Prostate gland (tissue), 2 donors: Measurements from ENCODE around the gene BIRC3. TPM values are rescaled to one million over a fixed set of nuclear protein-coding genes. Genes with fewer than 3 reads are reported as not detected.

Source experiments
- DNase-seq: peaks from one replicate; pipeline ENCODE4 v3.0.0-alpha.2; 2019; ENCODE audit warnings: low spot score
- H3K27ac ChIP-seq, 2 donors: fragments of 200-600 bp; sonication (generic); 2 replicates each; pipeline ENCODE4 v1.5.1; 2017 to 2019
- H3K27me3 ChIP-seq: fragments of 200-600 bp; sonication (generic); replicated peaks from 2 replicates; pipeline ENCODE4 v1.5.1; 2019; ENCODE audit not compliant: insufficient read depth
- H3K36me3 ChIP-seq, 2 donors: fragments of 200-600 bp; sonication (generic); 1 replicate in 1 of 2; 2 replicates in 1 of 2; pipeline versions ENCODE4 v1.5.1 to v1.8.1; 2017 to 2019
- H3K4me1 ChIP-seq: fragments of 200-600 bp; sonication (generic); replicated peaks from 2 replicates; pipeline ENCODE4 v1.5.1; 2019
- H3K4me3 ChIP-seq, 2 donors: fragments of 200-600 bp; sonication (generic); 2 replicates each; pipeline ENCODE4 v1.5.1; 2017 to 2019
- H3K9me3 ChIP-seq: fragments of 200-600 bp; sonication (generic); 2 replicates; pipeline ENCODE4 v1.5.1; 2017
- CTCF ChIP-seq, 4 experiments: fragments of 200-600 bp in 2 of 4; fragments of 450-650 bp in 2 of 4; sonication (generic) in 2 of 4; IDR thresholded peaks; 1 replicate in 3 of 4; 2 replicates in 1 of 4; pipeline ENCODE4 v1.5.1; 2016 to 2019; ENCODE audit warnings: antibody characterized with exemption in 4 of 4, mild to moderate bottlenecking in 2 of 4, moderate library complexity in 2 of 4
- POLR2A ChIP-seq: fragments of 450-650 bp; IDR thresholded peaks from one replicate; pipeline ENCODE4 v1.6.1; 2016; ENCODE audit warnings: antibody characterized with exemption, mild to moderate bottlenecking
- POLR2AphosphoS5 ChIP-seq: sonication (generic); formaldehyde crosslinking; IDR thresholded peaks from one replicate; pipeline ENCODE4 v1.6.1; 2017; ENCODE audit warnings: antibody characterized with exemption
- WGBS: methylation state at CpG from one replicate; pipeline ENCODE4 v1.1.5; 2018; 5-methylcytosine and 5-hydroxymethylcytosine counted together
- intact Hi-C: fragments of 100-400 bp; cut with DNase I; formaldehyde crosslinking; loops from one replicate; pipeline ENCODE4 v1.14.2; 2022
- total RNA-seq, 2 donors: library from RNA; depleted of rRNA; stranded (reverse); fragments of >200 nt; gene quantifications; one replicate each; pipeline ENCODE4 v1.1.0, GENCODE V29; 2016

The BIRC3 gene
- total RNA-seq, 2 donors from 2014 or later: 5.2 to 9.2 TPM

GRCh38 chr11:102377891-102378290 lies 60.6 kb downstream of the BIRC3 start:
- no peaks in the 10 kb centered on the region for H3K27me3 ChIP-seq
- TF ChIP-seq CTCF (IDR thresholded peaks at IDR 0.05) (no peak), POLR2A (no peak), POLR2AphosphoS5 (no peak)
- intact Hi-C loops: no loop called here
- no peaks in the 10 kb centered on the region for H3K4me1 ChIP-seq
- 65% methylated on average over 2 of the region's 2 CpGs for WGBS
- no peak overlapping the region for H3K27ac ChIP-seq
- H3K9me3 ChIP-seq: no peaks in the 10 kb centered on the region
- no peaks in the 10 kb centered on the region for H3K36me3 ChIP-seq
- no peak overlapping the region for H3K4me3 ChIP-seq
- DNase-seq: no peak

- no peaks in the 10 kb centered on the region for H3K36me3 ChIP-seq
- no peaks in the 10 kb centered on the region for H3K9me3 ChIP-seq
- no peaks in the 10 kb centered on the region for H3K4me1 ChIP-seq
- intact Hi-C loops: no loop called here
- TF ChIP-seq POLR2AphosphoS5 (no peak), CTCF (IDR thresholded peaks at IDR 0.05) (no peak), POLR2A (no peak)
- H3K27ac ChIP-seq: no peak overlapping the region
- no peaks in the 10 kb centered on the region for H3K27me3 ChIP-seq
- no peak for DNase-seq
- H3K4me3 ChIP-seq: no peak overlapping the region
These were observed 61.5 kb downstream of the BIRC3 start for GRCh38 chr11:102378818-102379217.

- no peaks in the 10 kb centered on the region for H3K4me1 ChIP-seq
- TF ChIP-seq POLR2AphosphoS5 (no peak), CTCF (IDR thresholded peaks at IDR 0.05) (no peak), POLR2A (no peak)
- no peak for DNase-seq
- H3K4me3 ChIP-seq: no peak overlapping the region
- no peaks in the 10 kb centered on the region for H3K9me3 ChIP-seq
- 90% methylated on average over 3 of the region's 3 CpGs for WGBS
- no peaks in the 10 kb centered on the region for H3K36me3 ChIP-seq
- no peak overlapping the region for H3K27ac ChIP-seq
- H3K27me3 ChIP-seq: no peaks in the 10 kb centered on the region
- intact Hi-C loops: no loop called here
These were observed 65.1 kb downstream of the BIRC3 start for GRCh38 chr11:102382384-102382783.

- DNase-seq: no peak
- intact Hi-C loops: no loop called here
- WGBS: 77% methylated on average over 3 of the region's 3 CpGs
These were observed 66.6 kb downstream of the BIRC3 start for GRCh38 chr11:102383839-102384238.

More at GRCh38 chr11:102383839-102384238, 66.6 kb downstream of the BIRC3 start:
- Histone ChIP-seq H3K9me3 (no peaks in the 10 kb centered on the region), H3K27ac (no peak overlapping the region), H3K4me1 (no peaks in the 10 kb centered on the region), H3K4me3 (no peak overlapping the region), H3K27me3 (no peaks in the 10 kb centered on the region), H3K36me3 (no peaks in the 10 kb centered on the region)
- no peak for TF ChIP-seq POLR2A
- no peak for TF ChIP-seq POLR2AphosphoS5
- TF ChIP-seq CTCF (IDR thresholded peaks at IDR 0.05): no peak
